Measurements from ENCODE around the gene GPC5.
"Not testable (repeated sequence)": the region's sequence is repeated elsewhere in the genome, so short reads cannot be mapped to it uniquely, and the experiment has no call there.

GPC5 gene

DNA sequence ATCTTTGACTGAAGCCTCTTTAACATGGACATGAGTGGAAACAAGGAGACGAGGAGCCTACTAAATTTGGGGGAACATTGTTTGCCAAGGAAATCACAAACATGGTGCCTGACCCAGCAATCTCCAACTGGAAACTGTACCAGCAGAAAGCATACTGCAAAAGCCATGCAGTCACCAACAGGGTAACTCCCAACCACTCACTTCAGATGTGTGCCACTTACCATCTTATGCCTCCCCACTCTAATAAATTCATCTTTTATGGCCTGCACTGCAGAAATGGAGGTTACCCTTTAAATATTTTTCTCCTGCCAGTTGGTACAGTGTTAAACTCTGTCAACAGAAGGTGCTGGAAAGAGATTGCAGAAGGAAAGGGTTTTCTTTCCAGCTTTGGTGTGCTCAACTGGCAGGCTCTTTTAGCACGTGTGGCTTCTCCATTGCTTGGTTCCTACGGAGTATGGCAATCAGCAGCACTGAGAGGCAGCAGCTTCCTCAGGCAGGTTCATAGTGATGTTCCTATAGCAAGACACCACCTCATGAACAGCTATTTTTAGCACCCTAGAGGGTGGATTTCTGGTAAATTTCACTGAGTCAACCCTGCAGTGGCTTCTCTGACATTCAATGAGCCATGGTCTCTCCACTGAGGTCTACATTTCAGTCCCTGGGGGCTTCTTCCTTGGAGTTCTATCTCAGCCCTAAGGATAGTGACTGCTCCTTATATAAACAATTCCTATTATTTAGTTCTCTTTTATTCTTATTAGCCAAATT, 29.6 kb upstream of the GPC5 start:
- DNase-seq (ENCODE audit: low spot score), result no peak

DNA sequence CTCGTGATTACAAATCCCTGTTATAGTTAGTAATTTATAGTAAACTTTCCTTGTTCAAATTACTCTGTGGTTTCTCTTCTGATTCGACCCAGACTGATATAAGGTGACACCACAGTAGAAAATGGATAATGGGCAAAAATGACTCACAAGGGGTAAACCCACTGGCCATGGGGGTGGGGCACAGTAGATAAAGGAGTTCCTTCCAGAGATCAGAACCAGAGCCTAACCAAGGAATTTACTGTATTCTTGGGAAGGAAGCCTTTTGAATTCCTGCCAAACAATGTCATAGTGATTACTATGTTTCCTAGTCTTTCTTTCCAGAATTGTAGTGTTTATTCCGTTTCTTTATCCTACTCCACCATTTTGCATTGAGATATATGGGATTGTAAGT, 29.0 kb upstream of the GPC5 start:
- DNase-seq (ENCODE audit: low spot score), result no peak

DNA sequence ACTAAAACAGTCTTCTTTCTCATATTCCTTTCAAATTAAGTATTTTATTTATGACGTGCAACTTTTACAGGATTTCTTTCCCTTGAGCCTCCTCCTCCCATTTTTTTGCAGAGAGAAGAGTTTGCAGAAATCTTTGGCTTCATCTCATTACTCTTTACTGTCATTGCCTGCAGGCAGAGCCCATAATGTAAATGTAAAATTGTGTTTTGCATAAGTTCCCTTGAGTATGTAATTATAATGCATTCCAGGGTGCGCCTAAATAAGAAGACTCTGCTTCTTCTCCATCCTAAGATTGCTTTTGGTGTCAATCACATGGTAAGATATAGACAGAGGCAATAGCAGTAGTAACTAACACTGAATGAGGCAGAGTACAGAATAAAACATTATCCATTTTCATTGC, 27.9 kb upstream of the GPC5 start:
- DNase-seq (ENCODE audit: low spot score), result no peak

DNA sequence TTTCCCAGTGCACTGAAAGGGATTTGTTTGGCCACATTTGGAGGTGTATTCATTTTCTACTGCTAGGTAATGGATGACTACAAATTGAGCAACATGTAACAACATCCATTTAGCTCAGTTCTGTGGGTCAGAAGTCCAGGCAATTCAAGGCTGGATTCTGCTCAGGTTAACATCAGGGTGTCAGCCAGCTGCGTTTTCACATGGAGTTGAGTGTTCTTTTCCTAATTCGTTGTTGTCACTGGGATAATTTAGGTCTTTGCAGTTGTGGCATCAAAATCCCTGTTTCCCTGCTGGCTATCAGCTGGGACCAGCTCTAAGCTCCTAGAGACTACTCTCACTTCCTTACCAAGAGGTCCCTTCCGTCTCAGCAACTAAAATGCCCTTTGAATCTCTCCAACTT, 25.5 kb upstream of the GPC5 start:
- no peak for DNase-seq (ENCODE audit: low spot score)

DNA sequence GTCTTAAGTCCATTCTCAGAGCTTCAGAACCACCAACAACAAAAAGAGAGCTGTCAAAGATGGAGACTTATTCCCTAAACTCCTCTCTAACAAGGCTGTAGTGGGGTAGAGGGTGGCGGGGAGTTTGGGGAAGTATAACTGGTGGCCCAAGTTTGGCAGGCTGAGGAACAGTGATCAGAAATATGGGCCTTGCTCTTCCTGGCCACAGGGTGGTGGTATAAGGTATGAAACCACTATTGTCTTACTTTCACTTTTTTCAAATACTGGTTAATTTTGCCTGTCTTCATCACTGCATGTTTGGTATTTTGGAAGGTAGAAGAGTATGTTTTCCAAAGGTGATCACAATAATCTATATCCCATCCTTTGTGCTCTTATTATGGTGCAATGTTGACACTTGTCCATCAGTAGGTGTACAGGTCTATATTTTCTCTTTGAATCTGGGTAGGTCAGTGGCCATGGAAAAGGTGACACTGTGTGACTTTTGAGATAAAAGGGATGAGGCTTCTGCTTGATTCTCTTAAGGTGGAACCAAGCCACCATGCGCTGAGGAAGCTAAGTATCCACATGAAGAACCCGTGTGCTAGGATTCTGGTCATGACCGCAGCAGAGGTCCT, 23.2 kb upstream of the GPC5 start:
- DNase-seq (ENCODE audit: low spot score), result no peak

DNA sequence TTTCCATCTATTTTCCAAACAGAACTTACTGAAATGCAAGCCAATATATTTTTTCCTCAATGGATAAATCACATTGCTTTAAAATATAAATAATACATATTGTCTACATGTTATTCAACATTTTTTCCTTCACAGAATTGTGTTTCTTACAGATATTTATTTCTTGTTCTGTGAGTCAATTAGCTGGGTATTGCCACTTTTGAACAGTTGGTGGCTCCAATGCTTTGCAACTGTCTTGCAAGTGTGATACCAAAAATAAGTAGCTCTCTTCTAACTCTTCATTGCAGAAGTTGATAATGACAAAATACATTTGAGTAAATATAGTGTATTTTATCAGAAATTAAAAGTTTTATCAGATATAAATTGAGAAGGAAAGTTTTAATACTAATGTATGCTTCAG, 17.1 kb upstream of the GPC5 start:
- DNase-seq (ENCODE audit: low spot score), result no peak

DNA sequence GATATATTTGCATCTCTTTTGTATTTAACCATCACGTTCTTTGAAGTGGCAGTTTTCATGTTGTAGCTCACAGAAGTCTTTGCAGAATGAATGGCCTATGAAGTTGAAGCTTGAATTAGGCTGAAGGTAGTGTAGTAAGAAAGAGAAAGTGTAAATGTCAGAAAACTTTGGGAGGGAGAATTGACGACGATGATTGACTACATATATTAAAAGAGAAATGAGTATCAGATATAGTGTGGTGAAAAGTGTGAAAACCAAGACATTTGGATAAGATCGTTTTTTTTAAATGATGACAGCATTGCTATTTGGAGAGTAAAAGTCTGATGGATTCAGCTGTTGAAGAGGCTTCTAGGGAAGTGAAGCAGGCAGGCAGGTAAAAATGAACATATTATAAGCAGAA, 14.6 kb upstream of the GPC5 start:
- no peak for DNase-seq (ENCODE audit: low spot score)

DNA sequence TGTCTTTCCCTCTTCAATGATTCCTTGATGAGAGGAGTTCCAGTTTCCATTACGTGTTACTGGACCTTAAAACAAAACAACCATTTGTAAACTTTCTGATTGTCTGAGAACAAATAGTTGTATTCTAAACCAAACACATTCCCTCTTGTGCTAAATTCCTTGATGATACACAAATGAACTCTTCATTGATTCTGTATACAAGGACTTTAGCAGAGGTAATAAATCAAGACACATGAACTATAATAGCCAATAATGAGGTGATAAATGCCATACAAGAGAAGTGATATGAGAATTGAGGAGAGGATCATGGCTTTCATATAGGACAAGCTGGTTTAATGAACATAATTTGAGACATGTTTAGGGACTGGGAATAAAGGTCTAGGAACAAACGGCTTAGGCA, 13.5 kb upstream of the GPC5 start:
- no peak for DNase-seq (ENCODE audit: low spot score)

DNA sequence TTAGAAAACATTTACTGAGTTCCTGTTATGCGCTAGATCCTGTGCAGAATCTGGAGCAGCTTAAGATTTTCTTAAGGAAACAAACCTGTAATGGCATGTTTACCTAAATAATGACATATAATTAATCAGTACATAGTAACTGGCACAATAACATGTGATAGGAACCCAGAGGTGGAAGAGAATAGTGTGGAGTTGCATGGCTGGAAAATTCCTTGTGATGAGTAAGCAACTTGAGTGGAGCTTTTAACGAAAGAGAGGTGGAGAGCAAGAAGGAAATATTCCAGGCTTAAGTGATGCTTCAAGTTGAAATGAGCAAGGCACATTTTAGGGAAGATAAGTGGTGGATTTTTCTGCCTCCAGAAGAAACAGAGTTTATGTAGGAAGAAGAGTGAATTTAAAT, 9.2 kb upstream of the GPC5 start:
- DNase-seq (ENCODE audit: low spot score), result no peak

DNA sequence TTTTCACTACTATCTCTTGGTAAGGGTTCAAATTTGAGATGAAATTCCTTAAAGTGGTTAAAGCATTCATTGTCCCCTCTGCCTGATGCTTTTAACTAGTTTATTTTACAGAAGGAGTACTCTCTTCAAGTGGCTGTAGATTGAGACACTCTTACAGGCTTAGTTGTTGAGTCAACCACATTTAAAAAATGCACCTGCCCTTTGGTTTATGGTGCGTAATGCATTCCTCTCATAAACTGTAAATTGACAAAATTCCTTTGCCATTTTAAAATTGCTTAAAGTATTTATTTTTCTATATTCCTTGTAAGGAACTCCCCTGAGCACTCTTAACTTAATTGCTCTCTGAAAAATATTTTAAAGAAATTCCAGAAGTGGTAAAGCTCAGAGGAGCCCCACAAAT, 826 bp upstream of the GPC5 start:
- no peak for DNase-seq (ENCODE audit: low spot score)

DNA sequence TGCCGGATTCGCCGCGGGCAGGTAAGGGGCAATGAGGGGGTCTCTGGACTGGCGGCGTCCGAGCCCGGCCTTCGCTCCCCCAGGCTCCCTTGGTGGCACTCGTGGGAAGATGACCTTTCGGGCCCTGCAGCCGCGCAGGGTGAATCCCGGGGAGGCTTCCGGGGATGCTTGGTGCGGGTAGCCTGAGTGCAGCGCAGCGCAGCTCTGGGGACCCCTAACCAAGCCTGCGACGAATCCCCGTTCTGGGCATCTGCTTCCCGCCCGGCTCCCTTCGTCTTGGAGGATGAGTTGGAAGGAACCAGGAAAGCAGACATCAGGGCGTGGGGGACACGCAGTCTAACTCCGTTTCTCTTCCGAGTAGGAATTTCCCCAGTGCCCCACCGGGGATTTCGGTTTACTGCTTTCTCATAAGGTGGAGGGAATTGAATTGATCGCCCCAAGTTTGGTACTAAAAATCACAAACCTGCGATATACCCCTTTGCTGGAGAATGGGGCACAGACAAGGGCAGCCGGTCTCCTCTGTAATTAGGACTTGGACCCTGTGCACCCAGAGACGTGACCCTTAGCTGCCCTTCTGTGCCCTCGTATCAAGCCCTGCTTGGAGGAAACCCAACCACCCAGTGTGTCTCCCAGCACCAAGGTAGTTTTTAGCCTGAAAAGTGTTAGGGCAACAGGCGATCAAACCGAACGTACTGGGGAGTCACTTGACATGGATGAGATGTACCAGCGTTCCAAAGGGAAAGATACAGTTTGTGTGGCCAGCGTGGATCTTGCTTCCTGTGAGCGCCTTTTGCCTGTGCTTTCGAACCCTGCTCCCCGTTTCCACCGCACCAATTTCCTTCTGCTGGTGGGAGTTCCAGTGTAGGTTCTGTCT, 1.0 kb downstream of the GPC5 start:
- DNase-seq (ENCODE audit: low spot score), result no peak

DNA sequence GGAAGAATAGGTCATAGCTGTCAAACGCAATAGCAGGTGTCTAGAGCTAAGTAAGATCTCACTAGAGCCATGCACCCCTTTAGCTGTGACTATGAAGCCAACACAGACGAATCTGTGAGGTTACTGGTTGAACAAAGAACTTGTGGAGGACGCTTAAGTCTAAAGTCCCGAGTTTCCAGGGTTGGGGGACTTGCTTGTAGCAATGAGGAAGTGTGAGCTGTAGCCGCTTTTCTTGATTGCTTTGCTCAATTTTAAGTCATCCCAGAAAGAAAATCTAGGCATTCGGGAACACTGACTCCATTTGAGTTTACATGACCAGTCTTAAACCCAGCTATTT, 1.6 kb downstream of the GPC5 start:
- DNase-seq (ENCODE audit: low spot score), result no peak

DNA sequence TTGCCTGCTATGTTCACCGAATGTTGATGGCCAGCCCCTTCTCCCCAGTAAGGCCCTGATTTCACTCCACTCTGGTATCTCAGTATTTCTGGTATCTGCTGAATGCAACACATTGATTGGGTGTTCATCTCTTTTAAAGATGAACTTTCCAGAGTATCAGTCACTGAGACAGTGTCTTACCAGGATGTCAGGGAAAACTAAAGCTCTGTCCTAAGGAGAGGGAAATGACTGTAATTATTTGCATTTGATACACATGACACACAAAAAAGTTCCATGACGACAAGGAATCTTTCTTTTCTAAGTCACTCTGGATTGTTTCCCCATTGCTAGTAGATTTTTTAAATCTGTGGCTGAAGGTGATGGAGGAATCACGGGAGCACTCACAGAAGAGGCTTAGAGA, 2.2 kb downstream of the GPC5 start:
- no peak for DNase-seq (ENCODE audit: low spot score)

DNA sequence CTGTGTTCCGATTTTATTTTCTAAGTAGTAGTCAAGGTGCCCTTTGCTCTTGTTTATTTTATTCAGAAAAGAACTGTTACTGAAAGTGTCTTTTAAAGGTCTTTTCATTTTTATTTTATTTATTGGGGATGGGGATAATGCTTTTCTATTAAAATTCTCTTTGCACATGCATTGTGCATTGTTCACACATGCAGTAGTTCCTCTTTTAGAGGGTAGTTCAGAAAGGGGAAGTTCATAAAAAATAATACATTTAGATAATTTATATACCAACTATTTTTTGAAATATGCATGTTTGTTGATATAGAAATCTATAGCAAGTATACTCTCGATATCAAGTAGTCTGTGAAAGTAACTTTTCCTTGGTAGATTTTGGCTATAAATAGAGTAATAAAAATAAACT, 3.5 kb downstream of the GPC5 start:
- DNase-seq (ENCODE audit: low spot score), result no peak

DNA sequence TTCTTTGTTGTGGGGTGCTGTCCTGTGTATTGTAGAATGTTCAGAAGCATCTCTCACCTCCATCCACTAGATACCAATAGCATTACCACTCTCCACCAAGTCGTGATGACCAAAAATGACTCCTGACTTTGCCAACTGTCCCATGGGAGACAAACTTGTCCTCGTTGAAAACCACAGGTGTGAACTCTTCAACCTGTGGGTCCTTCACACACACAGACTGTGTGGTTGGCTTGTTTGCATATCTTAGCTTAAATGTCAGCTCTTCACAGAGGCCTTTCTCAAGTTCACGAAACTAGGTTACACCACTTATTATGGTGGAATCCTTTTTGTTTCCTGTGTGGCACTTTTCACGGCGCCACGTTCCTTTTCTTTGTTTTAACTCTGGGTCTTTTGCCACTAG, 6.8 kb downstream of the GPC5 start:
- DNase-seq (ENCODE audit: low spot score), result no peak

DNA sequence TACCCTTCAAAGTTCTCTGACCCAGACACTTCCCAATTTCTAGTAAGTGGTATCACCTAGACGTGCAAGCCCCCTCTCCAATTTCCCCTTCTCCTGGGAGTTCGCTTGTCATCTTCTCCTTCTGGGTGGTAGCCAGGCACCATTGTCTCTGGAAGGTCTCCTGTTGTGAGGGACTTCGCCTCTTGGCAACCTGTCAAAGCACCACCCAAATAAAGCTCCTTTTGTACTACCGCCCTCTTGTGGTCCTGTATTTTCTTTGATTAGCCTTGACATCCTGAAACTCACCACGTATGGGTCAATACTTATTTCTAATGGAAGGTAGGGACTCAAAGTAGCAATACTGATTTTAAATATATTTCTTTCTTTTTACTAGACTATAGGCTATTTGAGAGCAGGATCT, 8.2 kb downstream of the GPC5 start:
- peak; percentile 47 for DNase-seq (ENCODE audit: low spot score)

DNA sequence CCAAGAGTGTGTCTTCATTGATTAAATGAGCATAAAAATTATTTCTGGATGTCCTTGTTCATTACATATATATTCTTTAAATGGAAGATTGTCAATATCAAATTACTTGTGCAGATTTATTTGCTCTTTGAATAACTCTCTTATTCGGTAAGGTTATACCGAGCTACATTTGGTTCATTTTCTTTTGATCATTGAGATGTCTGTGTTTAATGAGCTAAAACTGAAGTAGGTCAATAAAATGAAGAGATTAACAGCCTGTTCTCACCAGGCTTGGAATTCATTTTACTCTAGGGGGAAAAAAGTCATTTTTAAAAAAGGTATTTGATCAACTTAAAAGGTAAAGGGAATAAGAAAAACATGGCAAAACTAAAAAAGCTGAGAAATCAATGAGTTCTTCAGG, 10.6 kb downstream of the GPC5 start:
- no peak for DNase-seq (ENCODE audit: low spot score)

DNA sequence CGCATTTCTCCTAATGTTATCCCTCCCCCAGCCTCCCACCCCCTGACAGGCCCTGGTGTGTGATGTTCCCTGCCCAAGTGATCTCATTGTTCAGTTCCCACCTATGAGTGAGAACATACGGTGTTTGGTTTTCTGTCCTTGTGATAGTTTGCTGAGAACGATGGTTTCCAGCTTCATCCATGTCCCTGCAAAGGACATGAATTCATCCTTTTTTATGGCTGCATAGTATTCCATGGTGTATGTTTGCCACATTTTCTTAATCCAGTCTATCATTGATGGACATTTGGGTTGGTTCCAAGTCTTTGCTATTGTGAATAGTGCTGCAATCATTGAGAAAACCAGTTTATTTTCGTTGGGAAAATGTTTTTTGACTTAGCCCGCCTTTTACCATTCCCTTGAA, 18.2 kb downstream of the GPC5 start:
- not testable (repeated sequence) for DNase-seq (ENCODE audit: low spot score)

DNA sequence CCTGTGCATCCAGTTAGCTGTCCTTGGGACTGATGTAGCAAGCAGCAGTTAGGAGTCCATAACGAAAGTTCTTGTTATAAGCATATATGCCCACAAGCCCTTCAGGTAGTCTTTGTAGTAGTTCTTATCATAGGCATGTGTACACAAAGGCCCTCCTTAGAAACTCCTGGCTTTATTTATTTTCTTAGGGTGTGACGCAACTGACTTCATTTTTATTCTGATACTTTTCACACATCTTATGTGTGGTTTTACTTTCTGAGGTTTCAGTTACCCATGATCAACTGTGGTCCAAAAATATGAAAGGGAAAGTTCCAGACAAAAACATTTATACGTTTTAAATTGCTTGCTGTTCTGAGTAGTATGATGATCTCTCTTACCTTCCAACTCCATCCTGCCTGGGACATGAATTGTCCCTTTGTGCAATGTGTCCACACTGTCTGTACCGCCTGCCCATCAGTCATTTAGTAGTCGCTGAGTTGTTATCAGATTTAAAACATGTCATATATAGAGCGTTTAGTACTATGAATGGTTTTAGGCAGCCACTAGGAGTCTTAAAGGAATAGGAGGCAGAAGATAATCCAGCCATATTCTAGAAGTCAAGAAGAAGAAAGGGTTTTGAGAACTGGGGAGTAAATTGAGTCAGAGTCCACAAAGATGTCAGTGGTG, 19.4 kb downstream of the GPC5 start:
- no peak for DNase-seq (ENCODE audit: low spot score)

DNA sequence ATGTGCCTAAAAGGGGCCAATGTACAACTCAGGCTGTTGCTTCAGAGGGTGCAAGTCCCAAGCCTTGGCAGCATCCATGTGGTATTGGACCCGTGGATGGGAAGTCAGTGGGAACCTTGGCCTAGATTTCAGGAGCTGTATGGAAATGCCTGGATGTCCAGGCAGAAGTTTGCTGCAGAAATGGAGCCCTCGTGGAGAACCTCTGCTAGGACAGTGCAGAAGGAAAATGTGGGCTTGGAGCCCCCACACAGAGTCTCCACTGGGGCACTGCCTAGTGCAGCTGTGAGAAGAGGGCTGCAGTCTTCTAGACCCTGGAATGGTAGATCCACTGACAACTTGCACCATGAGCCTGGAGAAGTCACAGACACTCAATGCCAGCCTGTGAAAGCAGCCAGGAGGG, 28.5 kb downstream of the GPC5 start:
- DNase-seq (ENCODE audit: low spot score), result no peak

DNA sequence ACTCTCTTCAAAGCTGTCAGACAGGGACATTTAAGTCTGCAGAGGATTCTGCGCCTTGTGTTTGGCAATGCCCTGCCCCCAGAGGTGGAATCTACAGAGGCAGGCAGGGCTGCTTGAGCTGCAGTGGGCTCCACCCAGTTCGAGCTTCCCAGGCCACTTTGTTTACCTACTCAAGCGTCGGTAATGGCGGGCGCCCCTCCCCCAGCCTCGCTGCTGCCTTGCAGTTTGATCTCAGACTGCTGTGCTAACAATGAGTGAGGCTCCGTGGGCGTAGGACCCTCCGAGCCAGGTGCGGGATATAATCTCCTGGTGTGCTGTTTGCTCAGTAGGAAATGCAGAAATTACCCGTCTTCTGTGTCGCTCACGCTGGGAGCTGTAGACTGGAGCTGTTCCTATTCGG, 40.3 kb downstream of the GPC5 start:
- DNase-seq (ENCODE audit: low spot score), result not testable (repeated sequence)

DNA sequence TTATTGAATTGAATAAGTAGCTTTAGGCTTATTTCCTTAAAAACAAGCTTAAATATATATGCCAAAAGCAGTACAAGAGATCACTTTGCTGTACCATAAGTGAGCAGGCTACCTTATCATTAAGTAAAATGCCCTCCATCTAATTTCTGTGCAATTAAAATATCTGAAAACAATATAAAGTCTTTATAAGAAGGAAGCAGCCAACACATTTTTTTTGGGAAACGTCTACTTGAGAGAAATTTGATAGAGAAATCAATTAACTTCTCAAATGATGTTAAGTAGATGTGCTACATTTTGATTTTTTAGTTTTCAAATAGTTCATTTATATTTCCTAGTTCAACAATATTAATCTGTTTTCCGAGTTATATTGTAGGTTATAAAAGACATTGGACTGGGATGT, 52.5 kb downstream of the GPC5 start:
- no peak for DNase-seq (ENCODE audit: low spot score)

DNA sequence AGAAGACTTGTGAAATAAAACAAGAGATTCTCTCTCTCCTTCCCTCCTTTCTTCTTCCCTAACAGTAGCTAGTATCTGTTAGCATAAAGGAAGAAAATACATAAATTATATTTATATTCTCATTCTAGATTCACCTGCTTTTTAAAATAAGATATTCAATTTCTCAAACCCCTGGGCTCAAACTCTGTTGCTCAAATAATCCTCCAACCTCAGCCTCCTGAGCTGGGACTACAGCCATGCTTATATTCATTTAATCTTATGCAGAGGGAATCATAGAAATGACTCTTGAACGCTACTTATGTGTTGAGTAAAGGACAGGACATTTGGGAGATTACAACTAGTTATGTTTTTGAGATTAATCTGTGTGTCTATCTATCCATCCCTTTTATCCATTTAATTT, 56.2 kb downstream of the GPC5 start:
- DNase-seq (ENCODE audit: low spot score), result no peak

Data from LoVo (cell line).